ENCODE data around the gene TTC17.
"Not testable (repeated sequence)": the region's sequence is repeated elsewhere in the genome, so short reads cannot be mapped to it uniquely, and the experiment has no call there.

TTC17 gene

GRCh38 chr11:43393765-43394355 lies 35.1 kb downstream of the TTC17 start:
- DNase-seq: no peak

GRCh38 chr11:43396617-43397016 lies 37.9 kb downstream of the TTC17 start:
- no peak for DNase-seq

- DNase-seq: no peak
These were observed 38.5 kb downstream of the TTC17 start for GRCh38 chr11:43397251-43397650.

- no peak for DNase-seq
These were observed 41.4 kb downstream of the TTC17 start for GRCh38 chr11:43399983-43400630.

GRCh38 chr11:43401252-43401651 lies 42.5 kb downstream of the TTC17 start:
- no peak for DNase-seq

GRCh38 chr11:43401811-43402210 lies 43.1 kb downstream of the TTC17 start:
- not testable (repeated sequence) for DNase-seq

GRCh38 chr11:43403357-43404231 lies 44.9 kb downstream of the TTC17 start:
- DNase-seq: no peak

- no peak for DNase-seq
These were observed 45.7 kb downstream of the TTC17 start for GRCh38 chr11:43404406-43404805.

GRCh38 chr11:43404836-43405479 lies 46.2 kb downstream of the TTC17 start:
- DNase-seq: no peak

- DNase-seq: no peak
These were observed 49.6 kb downstream of the TTC17 start for GRCh38 chr11:43408277-43408676.

GRCh38 chr11:43410394-43410793 lies 51.7 kb downstream of the TTC17 start:
- DNase-seq: no peak

- DNase-seq: no peak
These were observed 59.5 kb downstream of the TTC17 start for GRCh38 chr11:43418197-43418596.

- no peak for DNase-seq
These were observed 60.7 kb downstream of the TTC17 start for GRCh38 chr11:43419460-43419859.

GRCh38 chr11:43427971-43428370 lies 69.3 kb downstream of the TTC17 start:
- DNase-seq: no peak

GRCh38 chr11:43430916-43431315 lies 72.2 kb downstream of the TTC17 start:
- DNase-seq: not testable (repeated sequence)

GRCh38 chr11:43434893-43435292 lies 76.2 kb downstream of the TTC17 start:
- DNase-seq: no peak

GRCh38 chr11:43440486-43440885 lies 81.8 kb downstream of the TTC17 start:
- DNase-seq: no peak

- no peak for DNase-seq
These were observed 85.1 kb downstream of the TTC17 start for GRCh38 chr11:43443811-43444210.

GRCh38 chr11:43447151-43447550 lies 88.4 kb downstream of the TTC17 start:
- DNase-seq: no peak

- DNase-seq: no peak
These were observed 99.8 kb downstream of the TTC17 start for GRCh38 chr11:43458486-43458885.

GRCh38 chr11:43459246-43459645 lies 100.5 kb downstream of the TTC17 start:
- DNase-seq: no peak

GRCh38 chr11:43462359-43462758 lies 103.6 kb downstream of the TTC17 start:
- DNase-seq: no peak

- DNase-seq: no peak
These were observed 109.2 kb downstream of the TTC17 start for GRCh38 chr11:43467958-43468357.
